Neuronal stem cell (in vitro differentiated cells): Measurements from ENCODE around the gene UBA7.

ENCODE experiments used
- DNase-seq: peaks from one replicate; pipeline ENCODE4 v3.0.0-alpha.2; 2013; ENCODE audit warnings: low spot score
- H2AFZ ChIP-seq: one replicate; pipeline ENCODE4 v1.6.1; 2013; ENCODE audit warnings: mild to moderate bottlenecking, low read length, inconsistent platforms
- H2AK5ac ChIP-seq: 2 replicates; pipeline ENCODE4 v1.6.1; 2013; ENCODE audit warnings: low read depth, mild to moderate bottlenecking, inconsistent platforms, low read length, moderate library complexity, mixed read lengths
- H2BK120ac ChIP-seq: 2 replicates; pipeline ENCODE4 v1.6.1; 2013; ENCODE audit warnings: low read depth, mild to moderate bottlenecking, inconsistent platforms, low read length, moderate library complexity, mixed read lengths
- H2BK12ac ChIP-seq: one replicate; pipeline ENCODE4 v1.6.1; 2013; ENCODE audit warnings: low read length, inconsistent platforms
- H2BK15ac ChIP-seq: 2 replicates; pipeline ENCODE4 v1.6.1; 2013; ENCODE audit warnings: mild to moderate bottlenecking, low read length, inconsistent platforms, mixed read lengths
- H2BK5ac ChIP-seq: one replicate; pipeline ENCODE4 v1.6.1; 2013; ENCODE audit warnings: inconsistent platforms, mild to moderate bottlenecking, low read length, moderate library complexity
- H3K14ac ChIP-seq: one replicate; pipeline ENCODE4 v1.6.1; 2013; ENCODE audit warnings: low read length, inconsistent platforms
- H3K18ac ChIP-seq: 2 replicates; pipeline ENCODE4 v1.6.1; 2013; ENCODE audit warnings: low read length, inconsistent platforms
- H3K23ac ChIP-seq: 2 replicates; pipeline ENCODE4 v1.6.1; 2013; ENCODE audit warnings: low read depth, mild to moderate bottlenecking, mixed read lengths, low read length, inconsistent platforms; ENCODE audit not compliant: poor library complexity
- H3K27ac ChIP-seq: replicated peaks from 3 replicates; pipeline ENCODE4 v1.5.1; 2013; ENCODE audit warnings: low read length, inconsistent platforms
- H3K27me3 ChIP-seq, 3 experiments: 2 replicates each; pipeline ENCODE4 v1.6.1; 2013; ENCODE audit warnings: low read length in 3 of 3, mild to moderate bottlenecking in 2 of 3, inconsistent platforms in 1 of 3, low read depth in 1 of 3, mixed read lengths in 1 of 3, moderate library complexity in 1 of 3; ENCODE audit not compliant: control insufficient read depth in 3 of 3, insufficient read depth in 3 of 3
- H3K36me3 ChIP-seq, 2 donors: replicated peaks in 1 of 2; 2 replicates each; pipeline ENCODE4 v1.6.1; 2013; ENCODE audit warnings: low read length in 2 of 2; ENCODE audit not compliant: control insufficient read depth in 2 of 2, insufficient read depth in 2 of 2
- H3K4ac ChIP-seq: 2 replicates; pipeline ENCODE4 v1.6.1; 2013; ENCODE audit warnings: inconsistent platforms, mild to moderate bottlenecking, low read length, moderate library complexity
- H3K4me1 ChIP-seq, 2 donors: 1 replicate in 1 of 2; 2 replicates in 1 of 2; pipeline ENCODE4 v1.6.1; 2013; ENCODE audit warnings: low read length in 2 of 2, low read depth in 1 of 2; ENCODE audit not compliant: control insufficient read depth in 2 of 2, insufficient read depth in 1 of 2
- H3K4me2 ChIP-seq: one replicate; pipeline ENCODE4 v1.6.1; 2013; ENCODE audit warnings: mild to moderate bottlenecking, low read length, inconsistent platforms; ENCODE audit not compliant: insufficient read depth, poor library complexity, severe bottlenecking
- H3K4me3 ChIP-seq, 2 donors: 2 replicates each; pipeline ENCODE4 v1.5.1; 2013; ENCODE audit warnings: low read length in 2 of 2, mild to moderate bottlenecking in 2 of 2, inconsistent platforms in 1 of 2, moderate library complexity in 1 of 2
- H3K79me1 ChIP-seq: one replicate; pipeline ENCODE4 v1.6.1; 2013; ENCODE audit warnings: low read depth, mild to moderate bottlenecking, inconsistent platforms, low read length, moderate library complexity
- H3K9ac ChIP-seq: one replicate; pipeline ENCODE4 v1.6.1; 2013; ENCODE audit warnings: mild to moderate bottlenecking, low read depth, low read length, inconsistent platforms; ENCODE audit not compliant: poor library complexity
- H3K9me3 ChIP-seq, 2 donors: replicated peaks in 1 of 2; 2 replicates each; pipeline versions ENCODE3 to v1.6.1; 2013; ENCODE audit warnings: low read length in 2 of 2, mild to moderate bottlenecking in 2 of 2, inconsistent platforms in 1 of 2, low read depth in 1 of 2, mixed read lengths in 1 of 2, moderate library complexity in 1 of 2; ENCODE audit not compliant: control insufficient read depth in 2 of 2, insufficient read depth in 1 of 2
- H4K8ac ChIP-seq: one replicate; pipeline ENCODE4 v1.6.1; 2013; ENCODE audit warnings: low read depth, mild to moderate bottlenecking, inconsistent platforms, low read length, moderate library complexity
- H4K91ac ChIP-seq: one replicate; pipeline ENCODE4 v1.6.1; 2013; ENCODE audit warnings: low read length, low read depth, mild to moderate bottlenecking, inconsistent platforms; ENCODE audit not compliant: poor library complexity
- WGBS, 2 donors: extraction: QIAGEN DNeasy Blood & Tissue Kit; methylation state at CpG; one replicate each; pipeline ENCODE4 v1.1.7; 2013; ENCODE audit warnings: missing lambda C conversion rate in 2 of 2, mixed read lengths in 1 of 2; ENCODE audit not compliant: insufficient read length in 2 of 2, insufficient replicate concordance in 1 of 2; ENCODE audit errors: extremely low coverage in 2 of 2; 5-methylcytosine and 5-hydroxymethylcytosine counted together

Gene UBA7

GRCh38 chr3:49804141-49805041 is 9.4 kb downstream of the UBA7 start:
- Histone ChIP-seq H3K14ac (peak overlapping the region; percentile 25), H4K8ac (no peak overlapping the region), H4K91ac (no peak overlapping the region), H3K4me3 (peak overlapping the region in 1 of 2 donors; percentile 23), H3K4ac (no peak overlapping the region), H3K23ac (peak overlapping the region; percentile 2), H3K79me1 (no peaks in the 10 kb centered on the region), H2BK12ac (peak overlapping the region; percentile 33), H3K4me2 (no peak overlapping the region), H2AK5ac (no peak overlapping the region), H3K27me3 (peaks cover 0 to 34% (median 15%) of the 10 kb centered on the region in 3 experiments), H3K9me3 (no peaks in the 10 kb centered on the region), H2BK120ac (no peak overlapping the region), H2AFZ (peak overlapping the region; percentile 99), H3K4me1 (peaks cover 26 to 47% of the 10 kb centered on the region in 2 donors), H3K36me3 (no peaks in the 10 kb centered on the region), H3K18ac (peak overlapping the region; percentile 11), H3K9ac (no peak overlapping the region), H2BK5ac (no peak overlapping the region), H2BK15ac (peak overlapping the region; percentile 19), H3K27ac (no peak overlapping the region)
- DNase-seq, result no peak
- WGBS, 2 donors, result no CpG with 5 or more reads among the region's 26 CpGs

- H2BK5ac ChIP-seq, result no peak overlapping the region
- H3K23ac ChIP-seq, result no peak overlapping the region
- H3K27ac ChIP-seq, result no peak overlapping the region
- H3K9ac ChIP-seq, result peak overlapping the region; percentile 85
- WGBS, 2 donors, result no CpG with 5 or more reads among the region's 41 CpGs
- peak overlapping the region; percentile 40 for H2AK5ac ChIP-seq
- peak; percentile 48 for DNase-seq
- peak overlapping the region; percentile 99 for H2AFZ ChIP-seq
- no peak overlapping the region for H4K91ac ChIP-seq
- peaks cover 26 to 47% of the 10 kb centered on the region in 2 donors for H3K4me1 ChIP-seq
- H3K4ac ChIP-seq, result no peak overlapping the region
- no peaks in the 10 kb centered on the region for H3K79me1 ChIP-seq
- H3K9me3 ChIP-seq, result no peaks in the 10 kb centered on the region
- peak overlapping the region; percentile 58 for H3K14ac ChIP-seq
- no peaks in the 10 kb centered on the region for H3K36me3 ChIP-seq
- H3K4me2 ChIP-seq, result peak overlapping the region; percentile 87
- peak overlapping the region; percentile 33 for H2BK12ac ChIP-seq
- H3K4me3 ChIP-seq, result peak overlapping the region; percentile 65 to 91
- peak overlapping the region; percentile 89 for H3K18ac ChIP-seq
- H2BK120ac ChIP-seq, result no peak overlapping the region
- H3K27me3 ChIP-seq, result peaks cover 0 to 41% (median 15%) of the 10 kb centered on the region in 3 experiments
- H2BK15ac ChIP-seq, result peak overlapping the region; percentile 19
- H4K8ac ChIP-seq, result no peak overlapping the region
Measured at GRCh38 chr3:49803465-49804140, 10.2 kb downstream of the UBA7 start.

GRCh38 chr3:49802719-49803464 is 10.9 kb downstream of the UBA7 start, which contains the start of gene INKA1:
INKA1 (plus strand) TSS chr3:49803261; CDS start chr3:49803393, 132 bp downstream.
- no peak within 1 kb of the TSS for H3K4ac ChIP-seq
- peak within 1 kb of the TSS; percentile 87 for H3K4me2 ChIP-seq
- H3K27ac ChIP-seq, result no peak within 1 kb of the TSS
- no peaks in the 10 kb centered on the region for H3K9me3 ChIP-seq
- H2BK15ac ChIP-seq, result peak within 1 kb of the TSS; percentile 45
- no CpG with 5 or more reads among the region's 71 CpGs for WGBS, 2 donors
- DNase-seq, result peak; percentile 84
- peak within 1 kb of the TSS; percentile 19 for H4K91ac ChIP-seq
- peak within 1 kb of the TSS; percentile 48 for H2BK5ac ChIP-seq
- peak within 1 kb of the TSS; percentile 65 to 91 for H3K4me3 ChIP-seq
- no peak within 1 kb of the TSS for H2BK120ac ChIP-seq
- peaks cover 26 to 45% of the 10 kb centered on the region in 2 donors for H3K4me1 ChIP-seq
- H2AFZ ChIP-seq, result peak within 1 kb of the TSS; percentile 99
- no peaks in the 10 kb centered on the region for H3K36me3 ChIP-seq
- peaks cover 0 to 41% (median 15%) of the 10 kb centered on the region in 3 experiments for H3K27me3 ChIP-seq
- no peaks in the 10 kb centered on the region for H3K79me1 ChIP-seq
- peak within 1 kb of the TSS; percentile 85 for H3K9ac ChIP-seq
- no peak within 1 kb of the TSS for H4K8ac ChIP-seq
- peak within 1 kb of the TSS; percentile 16 for H3K23ac ChIP-seq
- peak within 1 kb of the TSS; percentile 40 for H2AK5ac ChIP-seq
- H3K18ac ChIP-seq, result peak within 1 kb of the TSS; percentile 97
- H2BK12ac ChIP-seq, result peak within 1 kb of the TSS; percentile 35
- peak within 1 kb of the TSS; percentile 58 for H3K14ac ChIP-seq
